OCI-LY1 (cell line): ENCODE results near the gene RANBP1.

ENCODE experiments used
- CTCF ChIP-seq: fragments of 200-600 bp; sonication (generic), shearing (Covaris generic); IDR thresholded peaks from 2 replicates; pipeline ENCODE4 v1.5.1; 2017; ENCODE audit warnings: mild to moderate bottlenecking, antibody characterized with exemption, low read length, moderate library complexity, mixed read lengths
- EZH2 ChIP-seq: fragments of 200-600 bp; sonication (generic), shearing (Covaris generic); IDR thresholded peaks from 2 replicates; pipeline ENCODE4 v1.8.0; 2017; ENCODE audit warnings: borderline replicate concordance, mixed run types, mild to moderate bottlenecking, antibody characterized with exemption, low read length, moderate library complexity, mixed read lengths

GRCh38 chr22:20121856-20122415 lies 6.0 kb downstream of the RANBP1 start:
- no peak for TF ChIP-seq CTCF
- TF ChIP-seq EZH2: no peak
